Left ventricle myocardium superior (tissue), 1 donor: ENCODE results near the gene PACS2. TPM values are rescaled to one million over a fixed set of nuclear protein-coding genes. Genes with fewer than 3 reads are reported as not detected.
"Not testable (repeated sequence)": the region's sequence is repeated elsewhere in the genome, so short reads cannot be mapped to it uniquely, and the experiment has no call there.

Experiments used
- ATAC-seq: fragments of 200-7000 bp; cut with Tn5 transposase; one replicate; pipeline ENCODE4 v1.9.1; 2020; ENCODE audit warnings: mild to moderate bottlenecking, moderate library complexity
- DNase-seq: peaks from one replicate; pipeline ENCODE4 v3.0.0-alpha.2; 2020
- intact Hi-C: fragments of 100-400 bp; cut with micrococcal nuclease; formaldehyde crosslinking; loops from one replicate; pipeline ENCODE4 v1.11.0; 2022
- total RNA-seq: library from RNA; stranded (reverse); fragmentation: NEBNext Ultra II Directional; extraction: Animal tissue kit (Norgen Biotek cat#: 25700); gene quantifications from one replicate; pipeline ENCODE4 v1.2.1, GENCODE V29; 2021
- donor health status: DM: no; HTN: yes; CAD: no; lungs with severe emphysema.

PACS2 gene
- total RNA-seq, 1 donor from 2014 or later: 76.2 TPM

GRCh38 chr14:105328070-105328677 lies 13.6 kb downstream of the PACS2 start:
- intact Hi-C loops: no loop called here
- ATAC-seq (no peak), DNase-seq (no peak)

GRCh38 chr14:105328678-105329390 lies 14.3 kb downstream of the PACS2 start:
- ATAC-seq (no peak), DNase-seq (no peak)
- intact Hi-C loops: no loop called here

- no peak for DNase-seq
These were observed 15.0 kb downstream of the PACS2 start for GRCh38 chr14:105329411-105330150.

GRCh38 chr14:105330491-105330895 lies 15.9 kb downstream of the PACS2 start:
- intact Hi-C loops: no loop called here
- no peak for DNase-seq
- ATAC-seq: no peak

More at GRCh38 chr14:105329411-105330150, 15.0 kb downstream of the PACS2 start:
- intact Hi-C loops: no loop called here
- no peak for ATAC-seq

- DNase-seq (no peak), ATAC-seq (no peak)
- intact Hi-C loops: no loop called here
These were observed 17.2 kb downstream of the PACS2 start for GRCh38 chr14:105331575-105332349.

GRCh38 chr14:105332350-105332874 lies 17.9 kb downstream of the PACS2 start:
- DNase-seq (no peak), ATAC-seq (no peak)
- intact Hi-C loops: no loop called here

GRCh38 chr14:105333020-105333490 lies 18.5 kb downstream of the PACS2 start:
- ATAC-seq (no peak), DNase-seq (no peak)
- intact Hi-C loops: no loop called here

GRCh38 chr14:105333613-105334364 lies 19.2 kb downstream of the PACS2 start:
- ATAC-seq (peak; percentile 13), DNase-seq (peak; percentile 67)
- intact Hi-C loops: no loop called here

- intact Hi-C loops: no loop called here
- DNase-seq (no peak), ATAC-seq (no peak)
These were observed 20.1 kb downstream of the PACS2 start for GRCh38 chr14:105334383-105335230.

- intact Hi-C loops, DNase-seq: not testable (repeated sequence)
These were observed 20.6 kb downstream of the PACS2 start for GRCh38 chr14:105335231-105335542.

GRCh38 chr14:105335735-105336476 lies 21.4 kb downstream of the PACS2 start:
- ATAC-seq (peak; percentile 75), DNase-seq (peak; percentile 88)
- intact Hi-C loops: no loop called here

More at GRCh38 chr14:105335231-105335542, 20.6 kb downstream of the PACS2 start:
- ATAC-seq: not testable (repeated sequence)

- DNase-seq: no peak
- intact Hi-C loops: no loop called here
- no peak for ATAC-seq
These were observed 22.1 kb downstream of the PACS2 start for GRCh38 chr14:105336477-105337287.

GRCh38 chr14:105337433-105337832 lies 22.9 kb downstream of the PACS2 start:
- DNase-seq: no peak
- no peak for ATAC-seq
- intact Hi-C loops: no loop called here

- peak; percentile 63 for ATAC-seq
- DNase-seq: peak; percentile 83
- intact Hi-C loops: no loop called here
These were observed 23.6 kb downstream of the PACS2 start for GRCh38 chr14:105337966-105338741.
